Body of pancreas (tissue), 4 donors: Measurements from ENCODE around the gene DTNA. TPM values are rescaled to one million over a fixed set of nuclear protein-coding genes. Genes with fewer than 3 reads are reported as not detected.

Source experiments
- ATAC-seq: fragments of 150-250 bp; one replicate; pipeline ENCODE4 v1.9.1; 2016
- DNase-seq, 4 donors: peaks; one replicate each; pipeline ENCODE4 v3.0.0-alpha.2; 2019
- H3K27ac ChIP-seq, 4 donors: fragments of 200-600 bp; sonication (generic); 1 replicate in 3 of 4; 2 replicates in 1 of 4; pipeline versions ENCODE4 v1.5.1 to v1.6.1; 2016 to 2019; ENCODE audit warnings: mild to moderate bottlenecking in 1 of 4, mixed read lengths in 1 of 4, moderate library complexity in 1 of 4
- H3K27me3 ChIP-seq, 2 donors: fragments of 200-600 bp; sonication (generic); one replicate each; pipeline ENCODE4 v1.6.0; 2016; ENCODE audit warnings: mild to moderate bottlenecking in 1 of 2
- H3K36me3 ChIP-seq, 2 donors: fragments of 200-600 bp; sonication (generic); replicated peaks in 1 of 2; 2 replicates each; pipeline ENCODE4 v1.5.1; 2016; ENCODE audit warnings: low read depth in 2 of 2; ENCODE audit not compliant: insufficient read depth in 1 of 2
- H3K4me1 ChIP-seq: fragments of 200-600 bp; sonication (generic); one replicate; pipeline ENCODE4 v1.6.0; 2016
- H3K4me3 ChIP-seq, 2 donors: fragments of 200-600 bp; sonication (generic); 1 replicate in 1 of 2; 2 replicates in 1 of 2; pipeline ENCODE4 v1.5.1; 2016 to 2019
- H3K9me3 ChIP-seq, 3 donors: fragments of 200-600 bp; sonication (generic); 1 replicate in 2 of 3; 2 replicates in 1 of 3; pipeline ENCODE4 v1.5.1; 2016
- CTCF ChIP-seq, 7 experiments: fragments of 450-650 bp in 4 of 7; fragments of 200-600 bp in 3 of 7; sonication (generic) in 3 of 7; IDR thresholded peaks; one replicate each; pipeline ENCODE4 v1.5.1; 2016 to 2019; ENCODE audit warnings: antibody characterized with exemption in 7 of 7
- POLR2A ChIP-seq, 3 donors: fragments of 450-650 bp; IDR thresholded peaks; one replicate each; pipeline ENCODE4 v1.6.1; 2016; ENCODE audit warnings: antibody characterized with exemption in 3 of 3, mild to moderate bottlenecking in 2 of 3
- WGBS, 2 donors: methylation state at CpG; one replicate each; pipeline ENCODE4 v1.1.5; 2017; 5-methylcytosine and 5-hydroxymethylcytosine counted together
- intact Hi-C: fragments of 100-400 bp; cut with DNase I; formaldehyde crosslinking; loops from one replicate; pipeline ENCODE4 v1.15.1; 2023
- total RNA-seq, 2 donors: library from RNA; depleted of rRNA; stranded (reverse); fragments of >200 nt; gene quantifications; one replicate each; pipeline ENCODE4 v1.1.0, GENCODE V29; 2016

DTNA gene
- total RNA-seq, 2 donors from 2014 or later, result 31.0 to 32.2 TPM

DNA sequence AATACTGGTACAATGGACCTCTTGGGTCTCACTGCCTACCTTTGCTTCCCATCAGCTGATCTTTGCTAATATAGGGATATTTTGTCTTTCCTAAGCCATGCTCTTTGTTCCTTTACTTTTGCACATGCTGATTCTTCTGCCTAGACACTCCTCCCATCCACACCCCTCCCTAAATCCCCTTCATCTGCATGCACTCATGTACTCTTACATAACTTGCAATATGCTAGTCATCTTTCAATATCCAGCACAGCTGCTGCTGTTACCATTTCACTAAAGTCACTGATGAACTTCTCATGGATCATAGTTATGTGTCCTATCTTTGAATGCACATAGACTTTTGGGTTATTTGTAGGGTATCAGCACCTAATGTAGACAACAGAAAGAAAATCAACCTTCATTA, 18.5 kb upstream of the DTNA start:
- TF ChIP-seq POLR2A (IDR thresholded peaks at IDR 0.05), result no peak
- TF ChIP-seq CTCF (IDR thresholded peaks at IDR 0.05), result no peak
- Histone ChIP-seq H3K4me3 (no peak overlapping the region), H3K9me3 (no peaks in the 10 kb centered on the region), H3K27ac (no peak overlapping the region), H3K36me3 (no peaks in the 10 kb centered on the region), H3K4me1 (no peaks in the 10 kb centered on the region), H3K27me3 (no peaks in the 10 kb centered on the region)
- intact Hi-C loops, result no loop called here
- ATAC-seq (no peak), DNase-seq (no peak)

- Histone ChIP-seq H3K27me3 (no peaks in the 10 kb centered on the region), H3K36me3 (no peaks in the 10 kb centered on the region), H3K9me3 (no peaks in the 10 kb centered on the region), H3K4me3 (no peak overlapping the region), H3K27ac (no peak overlapping the region), H3K4me1 (no peaks in the 10 kb centered on the region)
- no peak for DNase-seq
- ATAC-seq, result no peak
- intact Hi-C loops, result no loop called here
- TF ChIP-seq CTCF (IDR thresholded peaks at IDR 0.05) (no peak), POLR2A (IDR thresholded peaks at IDR 0.05) (no peak)
- WGBS, 2 donors, result 41 to 46% methylated on average over 5 of the region's 5 CpGs
These were observed 15.4 kb upstream of the DTNA start for GRCh38 chr18:34694591-34695165.

- no peak overlapping the region for H3K4me3 ChIP-seq
- WGBS, 2 donors, result 86% methylated on average over 5 of the region's 5 CpGs
- TF ChIP-seq CTCF (IDR thresholded peaks at IDR 0.05) (no peak), POLR2A (IDR thresholded peaks at IDR 0.05) (no peak)
- H3K36me3 ChIP-seq, result no peaks in the 10 kb centered on the region
- no peak overlapping the region for H3K27ac ChIP-seq
- H3K9me3 ChIP-seq, result no peaks in the 10 kb centered on the region
- intact Hi-C loops, result no loop called here
- no peaks in the 10 kb centered on the region for H3K27me3 ChIP-seq
- H3K4me1 ChIP-seq, result no peaks in the 10 kb centered on the region
- ATAC-seq, result no peak
- peak in 1 of 4 donors; percentile 32 for DNase-seq
These were observed 14.8 kb upstream of the DTNA start for GRCh38 chr18:34695310-34695709.

DNA sequence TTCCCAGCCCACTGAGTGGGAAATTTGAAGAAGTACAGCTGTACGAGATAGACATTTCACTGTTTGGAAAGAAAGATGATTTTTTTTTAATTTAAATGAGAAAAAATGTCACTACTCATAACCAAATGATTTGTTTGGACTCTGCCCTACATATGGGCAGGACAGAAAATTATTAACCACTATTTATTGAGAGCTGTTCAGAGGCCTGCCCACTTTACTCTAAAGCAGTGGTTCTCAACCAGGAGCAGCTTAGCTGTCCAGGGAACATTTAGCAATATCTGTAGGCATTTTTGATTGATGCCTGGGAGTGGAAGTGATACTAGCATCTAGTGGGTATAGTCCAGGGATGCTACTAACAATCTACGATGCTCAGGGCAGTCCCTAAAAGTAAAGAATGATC, 13.4 kb upstream of the DTNA start:
- ATAC-seq (no peak), DNase-seq (no peak)
- no peak overlapping the region for H3K27ac ChIP-seq
- H3K36me3 ChIP-seq, result no peaks in the 10 kb centered on the region
- intact Hi-C loops, result no loop called here
- TF ChIP-seq CTCF (IDR thresholded peaks at IDR 0.05) (no peak), POLR2A (IDR thresholded peaks at IDR 0.05) (no peak)
- H3K4me3 ChIP-seq, result no peak overlapping the region
- WGBS, 2 donors, result 90 to 95% methylated on average over 2 of the region's 2 CpGs
- H3K9me3 ChIP-seq, result no peaks in the 10 kb centered on the region
- no peaks in the 10 kb centered on the region for H3K27me3 ChIP-seq
- H3K4me1 ChIP-seq, result no peaks in the 10 kb centered on the region

GRCh38 chr18:34697233-34697632, 12.9 kb upstream of the DTNA start:
- no peaks in the 10 kb centered on the region for H3K27me3 ChIP-seq
- intact Hi-C loops, result no loop called here
- H3K27ac ChIP-seq, result no peak overlapping the region
- H3K9me3 ChIP-seq, result no peaks in the 10 kb centered on the region
- H3K36me3 ChIP-seq, result no peaks in the 10 kb centered on the region
- no peak for ATAC-seq
- no peaks in the 10 kb centered on the region for H3K4me1 ChIP-seq
- no peak for TF ChIP-seq CTCF (IDR thresholded peaks at IDR 0.05)
- no peak for TF ChIP-seq POLR2A (IDR thresholded peaks at IDR 0.05)
- WGBS, 2 donors, result 86 to 93% methylated on average over 1 of the region's 1 CpG
- no peak for DNase-seq
- no peak overlapping the region for H3K4me3 ChIP-seq
